GM04503 (cell line): ENCODE measurements around the gene GPR6.

ENCODE experiments used
- DNase-seq: peaks from one replicate; pipeline ENCODE4 v3.0.0-alpha.2; 2012; ENCODE audit warnings: low read depth

Gene GPR6, protein sequence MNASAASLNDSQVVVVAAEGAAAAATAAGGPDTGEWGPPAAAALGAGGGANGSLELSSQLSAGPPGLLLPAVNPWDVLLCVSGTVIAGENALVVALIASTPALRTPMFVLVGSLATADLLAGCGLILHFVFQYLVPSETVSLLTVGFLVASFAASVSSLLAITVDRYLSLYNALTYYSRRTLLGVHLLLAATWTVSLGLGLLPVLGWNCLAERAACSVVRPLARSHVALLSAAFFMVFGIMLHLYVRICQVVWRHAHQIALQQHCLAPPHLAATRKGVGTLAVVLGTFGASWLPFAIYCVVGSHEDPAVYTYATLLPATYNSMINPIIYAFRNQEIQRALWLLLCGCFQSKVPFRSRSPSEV

DNA sequence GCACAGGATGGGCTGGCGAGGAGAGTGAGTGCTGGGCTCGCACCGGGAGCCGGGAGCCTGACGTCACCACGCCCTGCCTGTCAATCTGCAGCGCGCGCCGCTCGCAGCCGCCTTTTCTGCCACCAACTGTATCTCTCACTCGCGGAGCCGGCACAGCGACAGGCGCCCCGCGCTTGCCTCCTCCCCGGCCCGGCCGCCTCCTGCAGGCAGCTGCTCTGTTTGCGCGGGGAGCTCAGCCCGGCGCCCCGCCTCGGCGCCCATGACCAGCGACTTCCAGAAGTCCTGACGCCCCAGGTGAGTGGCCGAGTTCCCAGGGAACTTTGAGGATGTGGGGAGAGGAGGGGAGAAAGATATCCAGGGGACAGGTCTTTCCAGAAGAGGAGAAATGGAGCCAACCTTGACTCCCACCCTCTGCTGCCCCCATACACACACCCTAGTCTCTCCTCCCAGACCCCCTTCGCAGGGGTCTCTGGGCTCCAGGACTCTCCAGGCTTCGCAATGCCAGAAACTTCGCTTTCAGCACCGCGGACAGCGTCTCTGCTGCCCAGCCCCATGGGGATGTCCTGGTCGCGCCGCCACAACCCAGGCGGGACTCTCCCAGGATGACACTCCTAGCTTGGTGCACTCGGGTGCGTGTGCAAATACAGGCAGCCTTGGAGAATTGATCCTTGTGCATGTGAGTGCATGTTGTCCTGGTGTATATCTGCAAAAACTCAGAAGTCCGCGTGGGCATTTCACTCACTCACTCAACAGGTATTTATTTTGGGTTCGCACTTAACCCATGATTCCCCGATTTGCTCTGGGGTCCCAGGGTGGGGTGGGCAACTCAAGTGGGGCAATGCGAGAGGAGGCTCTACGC, at the start of gene GPR6:
TSS of gene GPR6 (plus strand) at position 138 of the 859 bp plus-strand sequence. CDS start 802 bp downstream, outside the sequence.
- DNase-seq, result no peak

DNA sequence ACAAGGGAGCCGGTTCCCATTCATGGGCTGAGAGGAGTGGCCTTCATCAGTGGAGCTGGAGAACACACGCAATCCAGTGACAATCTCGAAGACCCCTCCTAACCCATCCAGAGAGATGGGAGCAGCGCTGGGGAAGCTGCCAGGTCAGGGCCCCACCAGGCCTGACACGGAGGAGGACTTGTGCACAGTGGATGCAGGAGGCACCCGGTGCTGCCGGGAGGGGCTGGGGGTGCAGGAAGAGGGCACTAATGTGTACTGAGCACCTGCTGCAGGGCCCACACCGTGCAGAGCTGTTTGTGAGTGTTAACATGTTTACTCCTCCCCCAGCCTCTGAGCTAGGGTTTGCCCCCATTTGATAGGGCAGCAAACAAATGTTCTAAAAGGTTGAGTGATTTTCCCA, 43.8 kb upstream of the GPR6 start:
- no peak for DNase-seq

DNA sequence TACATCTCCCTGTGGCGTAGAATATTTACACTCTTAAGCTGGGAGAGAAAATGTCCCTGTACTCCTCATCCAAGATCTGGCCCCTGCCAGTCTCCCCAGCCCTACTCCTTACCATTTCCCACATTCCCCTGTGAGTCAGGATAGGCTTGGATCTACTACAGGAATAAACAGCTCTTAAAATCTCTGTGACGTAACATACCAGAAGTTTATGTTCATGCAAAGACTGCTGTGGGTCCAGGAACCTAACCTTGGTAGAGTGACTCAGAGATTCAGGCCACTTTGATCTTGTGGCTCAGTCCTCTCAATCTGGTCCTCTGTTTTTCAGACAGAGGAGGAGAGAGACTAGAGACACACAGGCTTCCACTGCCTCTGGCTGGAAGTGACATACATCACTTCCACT, 38.5 kb upstream of the GPR6 start:
- DNase-seq, result no peak

DNA sequence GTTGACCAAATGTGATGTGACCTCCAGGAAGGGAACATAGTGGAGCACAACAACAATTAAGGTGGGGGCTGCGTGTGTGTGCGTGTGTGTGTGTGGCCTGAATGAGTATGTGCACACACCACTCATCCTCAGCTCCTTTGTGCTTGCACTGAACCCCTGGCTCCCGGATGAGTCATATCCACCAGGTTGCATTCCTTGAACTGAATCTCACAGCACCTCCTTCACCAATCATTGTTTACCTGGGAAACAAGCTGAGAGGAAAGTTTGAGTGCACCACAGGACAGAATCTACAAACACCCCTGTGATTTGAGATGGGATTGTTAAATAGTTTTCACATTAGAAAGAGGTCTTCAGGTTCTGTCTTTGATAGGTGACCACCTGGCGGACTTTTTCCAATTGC, 33.7 kb upstream of the GPR6 start:
- DNase-seq, result no peak

DNA sequence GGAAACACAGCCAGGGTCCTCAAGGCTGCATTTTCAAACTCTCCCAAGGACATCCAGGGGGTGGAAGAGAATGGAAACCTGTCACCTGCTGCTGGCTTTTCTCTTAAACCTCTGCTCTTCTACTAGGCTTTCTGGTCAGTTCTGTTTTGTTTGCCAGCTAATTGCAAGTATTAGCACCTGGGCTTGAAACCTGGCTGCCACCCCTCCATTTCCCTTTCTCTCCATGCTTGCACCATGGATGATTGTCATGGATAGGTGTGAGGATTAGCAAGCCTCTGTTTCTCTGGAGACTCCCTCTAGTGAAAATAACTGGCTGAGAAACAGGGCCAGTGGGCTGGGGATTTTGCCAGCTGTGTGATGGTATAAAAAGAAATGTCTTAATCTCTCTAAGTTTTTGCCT, 33.0 kb upstream of the GPR6 start:
- no peak for DNase-seq

DNA sequence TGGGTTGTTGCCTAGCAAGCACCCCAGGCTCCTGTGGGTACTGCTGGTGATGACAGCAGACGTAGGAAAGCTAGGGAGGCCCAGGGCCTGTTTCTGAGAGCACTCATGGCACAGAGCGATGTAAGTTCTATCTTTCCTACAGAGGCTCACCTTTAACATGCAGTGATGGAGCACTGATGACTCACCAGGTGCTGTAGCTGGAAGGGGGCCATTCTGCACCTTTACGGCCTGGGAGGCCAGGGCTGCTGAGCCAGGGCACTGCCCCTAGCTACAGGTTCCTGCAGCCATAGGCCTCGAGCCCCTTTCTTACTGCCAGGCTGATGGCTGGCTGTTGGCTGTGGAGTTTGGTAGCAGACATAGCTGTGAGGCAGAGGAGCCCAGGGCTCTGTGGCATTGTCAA, 31.1 kb upstream of the GPR6 start:
- DNase-seq, result no peak

DNA sequence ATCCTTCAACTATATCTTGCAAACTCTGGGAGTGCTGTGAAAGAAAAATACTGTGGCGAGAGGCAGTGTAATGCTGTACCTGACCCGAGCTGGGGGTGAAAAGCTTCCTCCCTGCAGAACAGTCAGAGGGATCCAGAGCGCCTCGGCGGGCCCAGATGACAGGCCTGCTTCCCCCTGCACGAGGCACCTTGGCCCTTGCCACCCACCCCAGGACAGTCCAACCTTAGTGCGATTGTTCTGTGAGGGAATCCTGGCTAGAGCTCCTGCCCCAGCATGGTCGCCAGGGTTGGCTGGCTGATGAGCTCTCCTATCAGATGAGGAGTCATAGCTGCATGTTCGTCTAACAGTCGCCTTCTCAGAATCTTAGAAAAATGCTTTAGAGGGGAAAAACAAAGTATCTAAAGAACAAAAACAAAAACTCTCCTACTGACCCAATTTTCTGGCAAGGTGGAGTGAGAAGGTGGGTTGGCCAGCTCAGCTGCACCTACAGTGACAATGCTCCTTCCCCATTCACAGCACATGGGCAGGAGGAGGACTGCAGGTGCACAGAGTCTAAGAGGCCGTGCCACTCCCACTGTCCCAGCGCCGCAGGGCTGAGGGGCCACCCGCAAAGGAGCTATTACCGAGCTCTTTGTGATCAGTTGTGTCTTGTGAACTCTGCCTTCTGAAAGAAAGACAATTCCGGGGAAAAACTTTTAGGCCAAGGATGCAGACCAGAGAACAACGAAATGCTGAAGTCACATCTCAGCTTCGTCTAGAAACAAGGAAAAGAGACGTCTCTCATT, 28.6 kb upstream of the GPR6 start:
- no peak for DNase-seq

DNA sequence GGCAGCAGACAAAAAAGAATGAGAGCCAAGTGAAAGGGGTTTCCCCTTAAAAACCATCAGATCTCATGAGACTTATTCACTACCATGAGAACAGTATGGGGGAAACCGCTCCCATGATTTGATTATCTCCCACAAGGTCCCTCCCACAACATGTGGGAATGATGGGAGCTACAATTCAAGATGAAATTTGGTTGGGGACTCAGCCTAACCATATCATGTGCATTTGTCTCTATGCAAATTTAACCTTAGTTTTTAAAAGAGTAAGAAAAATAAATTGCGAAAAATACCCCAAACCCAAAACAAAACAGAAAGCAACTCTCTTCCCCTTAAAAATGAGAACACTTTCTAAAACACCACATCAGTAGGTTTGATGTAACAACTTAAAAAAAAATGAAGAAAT, 22.6 kb upstream of the GPR6 start:
- DNase-seq, result no peak

DNA sequence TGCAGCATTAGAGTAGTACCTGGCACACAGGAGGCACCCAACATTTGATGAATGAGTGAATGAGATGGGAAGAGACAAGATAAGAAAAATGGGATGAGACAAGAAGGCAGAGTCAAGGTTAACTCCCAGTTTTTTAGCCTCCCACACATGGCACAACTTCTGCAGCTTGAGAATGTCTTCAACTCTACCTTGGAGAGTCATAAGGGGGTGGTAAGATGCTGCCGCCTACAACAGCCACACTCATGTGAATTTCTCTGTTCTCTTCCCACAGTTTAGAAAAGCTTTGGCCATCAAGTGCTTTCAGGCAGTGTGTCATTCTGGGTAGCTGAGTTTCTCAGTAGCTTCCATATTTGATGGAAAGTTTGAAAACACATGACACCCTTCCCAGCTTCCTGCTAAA, 19.5 kb upstream of the GPR6 start:
- DNase-seq, result no peak

DNA sequence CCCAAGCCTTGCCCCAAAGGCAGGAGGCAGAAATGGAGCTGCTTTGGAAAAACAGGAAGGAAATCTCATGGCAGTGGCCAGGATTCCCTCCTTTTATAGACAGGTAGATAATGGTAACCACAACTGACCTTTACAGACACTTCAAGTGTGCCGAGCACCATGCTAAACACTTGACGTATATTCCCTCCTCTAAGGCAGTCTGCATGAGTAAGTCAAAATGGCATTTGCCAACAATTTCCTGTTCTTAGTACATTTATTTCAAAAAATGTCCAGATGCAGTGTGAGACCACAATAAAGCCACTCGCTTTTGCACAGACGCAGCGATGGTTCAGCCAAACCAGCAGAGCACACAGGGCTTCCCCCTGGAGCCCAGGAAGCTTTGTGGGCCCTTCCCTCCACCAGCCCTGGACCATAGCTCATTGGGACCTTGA, 16.5 kb upstream of the GPR6 start:
- DNase-seq, result no peak

DNA sequence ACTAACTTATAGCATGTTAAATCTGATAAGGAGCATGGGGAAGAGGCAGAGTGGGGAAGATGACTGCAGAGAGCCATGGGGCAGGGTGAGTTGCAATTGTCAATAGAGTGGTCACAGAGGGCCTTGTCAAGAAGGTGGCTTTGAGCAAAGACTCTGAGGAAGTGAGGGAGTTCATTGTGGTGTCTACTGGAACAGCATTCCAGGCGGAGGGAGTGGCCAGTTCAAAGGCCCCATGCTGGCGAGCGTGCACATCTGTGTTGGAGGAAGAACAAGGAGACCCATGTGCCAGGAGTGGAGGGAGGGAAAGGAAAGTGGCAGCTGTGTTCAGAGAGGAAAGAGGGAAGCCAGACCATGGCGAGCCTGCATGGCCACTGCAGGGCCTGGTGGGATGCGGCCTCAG, 15.8 kb upstream of the GPR6 start:
- DNase-seq, result no peak

DNA sequence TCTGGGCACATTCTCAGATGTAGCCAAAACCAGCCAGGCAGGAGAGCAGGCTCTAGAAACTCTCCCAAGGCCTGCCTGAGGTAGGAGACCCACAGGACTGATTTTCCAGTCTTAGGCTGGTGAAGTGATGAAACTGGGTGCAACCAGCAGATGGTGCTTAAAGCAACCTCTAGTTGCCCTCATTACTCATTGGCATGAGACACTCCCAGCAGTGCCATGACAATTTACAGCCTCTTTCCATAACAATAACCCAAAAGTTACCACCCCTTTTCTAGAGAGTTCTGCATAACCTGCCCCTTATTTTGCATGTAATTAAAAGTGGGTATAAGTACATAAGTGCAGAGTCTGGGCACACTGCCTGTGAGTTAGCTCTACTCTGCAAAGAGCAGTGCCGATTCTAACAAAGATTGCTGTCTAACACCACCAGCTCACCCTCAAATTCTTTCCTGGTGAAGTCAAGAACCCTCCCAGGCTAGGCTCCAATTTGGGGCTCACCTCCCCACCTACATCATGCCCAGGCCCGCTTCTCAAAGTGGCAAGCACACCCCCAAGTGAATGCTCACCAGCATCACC, 14.4 kb upstream of the GPR6 start:
- no peak for DNase-seq

DNA sequence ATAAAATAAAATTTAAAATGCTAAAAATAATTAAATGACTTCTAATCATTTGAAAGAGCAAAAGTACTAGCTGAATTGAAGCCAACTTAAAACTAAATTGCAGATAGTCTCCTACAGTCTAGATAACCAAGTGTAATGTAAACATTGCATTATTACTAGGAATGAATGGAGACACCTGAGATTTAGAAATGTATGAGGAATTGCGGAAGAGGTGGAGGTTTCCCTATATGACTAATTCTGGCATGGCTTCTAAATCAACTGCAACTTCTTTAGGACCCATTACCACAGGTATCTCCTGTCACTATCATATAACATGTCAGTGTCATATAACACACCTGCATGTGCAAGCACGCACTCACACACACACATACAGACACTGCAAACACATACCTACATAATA, 13.2 kb upstream of the GPR6 start:
- DNase-seq, result no peak

DNA sequence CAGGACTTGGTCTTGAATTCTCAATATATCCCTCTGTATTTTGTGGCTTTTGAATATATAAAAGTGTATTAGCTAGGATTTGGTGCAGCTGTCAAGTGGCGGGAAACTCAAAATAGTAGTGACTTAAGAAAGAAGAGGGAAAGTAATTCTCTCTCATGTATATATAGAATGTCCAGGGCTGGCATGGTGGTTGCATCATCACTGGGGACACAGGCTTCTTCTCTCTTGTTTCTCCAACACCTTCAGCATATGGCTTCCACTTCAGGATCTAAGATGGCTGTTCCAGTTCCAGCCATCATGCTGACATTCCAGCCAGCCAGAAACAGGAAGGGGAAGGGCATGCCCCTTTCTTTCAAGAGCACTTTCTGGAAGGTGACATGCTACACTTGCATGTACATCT, 11.8 kb upstream of the GPR6 start:
- DNase-seq, result no peak

DNA sequence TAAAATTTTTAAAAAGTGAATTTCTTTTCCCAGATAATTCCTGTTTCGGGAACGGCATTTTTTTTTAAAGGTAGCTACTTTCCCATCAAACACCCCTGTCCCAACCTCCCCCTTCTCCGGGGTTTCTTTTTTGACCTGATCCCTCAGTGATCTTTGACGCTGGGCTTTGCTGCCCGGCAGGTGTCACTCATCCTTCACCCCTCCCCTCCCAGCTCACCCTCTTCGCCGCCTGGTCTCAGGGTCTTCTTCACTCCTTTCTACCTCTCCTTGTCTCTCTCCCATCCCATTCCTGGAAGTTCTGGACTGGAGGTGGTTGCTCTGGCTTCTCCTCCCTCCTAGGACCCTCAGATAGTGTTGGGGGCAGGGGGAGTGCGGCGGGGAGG, 329 bp upstream of the GPR6 start:
- DNase-seq, result no peak

DNA sequence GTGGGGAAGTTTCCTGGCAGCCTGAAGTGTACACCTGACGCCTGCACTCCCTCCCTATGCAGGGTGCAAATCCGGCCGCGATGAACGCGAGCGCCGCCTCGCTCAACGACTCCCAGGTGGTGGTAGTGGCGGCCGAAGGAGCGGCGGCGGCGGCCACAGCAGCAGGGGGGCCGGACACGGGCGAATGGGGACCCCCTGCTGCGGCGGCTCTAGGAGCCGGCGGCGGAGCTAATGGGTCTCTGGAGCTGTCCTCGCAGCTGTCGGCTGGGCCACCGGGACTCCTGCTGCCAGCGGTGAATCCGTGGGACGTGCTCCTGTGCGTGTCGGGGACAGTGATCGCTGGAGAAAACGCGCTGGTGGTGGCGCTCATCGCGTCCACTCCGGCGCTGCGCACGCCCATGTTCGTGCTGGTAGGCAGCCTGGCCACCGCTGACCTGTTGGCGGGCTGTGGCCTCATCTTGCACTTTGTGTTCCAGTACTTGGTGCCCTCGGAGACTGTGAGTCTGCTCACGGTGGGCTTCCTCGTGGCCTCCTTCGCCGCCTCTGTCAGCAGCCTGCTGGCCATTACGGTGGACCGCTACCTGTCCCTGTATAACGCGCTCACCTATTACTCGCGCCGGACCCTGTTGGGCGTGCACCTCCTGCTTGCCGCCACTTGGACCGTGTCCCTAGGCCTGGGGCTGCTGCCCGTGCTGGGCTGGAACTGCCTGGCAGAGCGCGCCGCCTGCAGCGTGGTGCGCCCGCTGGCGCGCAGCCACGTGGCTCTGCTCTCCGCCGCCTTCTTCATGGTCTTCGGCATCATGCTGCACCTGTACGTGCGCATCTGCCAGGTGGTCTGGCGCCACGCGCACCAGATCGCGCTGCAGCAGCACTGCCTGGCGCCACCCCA, 1.2 kb downstream of the GPR6 start:
- DNase-seq, result no peak

DNA sequence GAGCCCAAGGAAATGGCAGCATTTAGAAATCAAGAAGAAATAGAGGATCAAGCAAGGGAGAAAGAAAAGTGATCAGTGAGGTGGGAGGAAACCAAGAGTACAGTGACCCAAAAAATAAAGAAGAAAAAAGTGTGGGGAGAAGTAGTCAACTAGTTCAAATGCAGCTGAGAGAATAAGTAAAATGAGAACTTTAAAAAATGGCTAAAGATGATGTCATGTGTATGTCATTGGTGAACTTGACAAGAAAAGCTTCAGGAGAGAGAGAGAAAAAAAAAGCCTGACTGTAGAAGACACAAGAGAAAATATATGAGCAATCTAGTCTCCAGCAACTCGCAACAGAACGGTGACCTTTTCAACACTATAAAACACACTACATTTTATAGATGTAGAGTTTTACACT, 6.3 kb downstream of the GPR6 start:
- DNase-seq, result no peak

DNA sequence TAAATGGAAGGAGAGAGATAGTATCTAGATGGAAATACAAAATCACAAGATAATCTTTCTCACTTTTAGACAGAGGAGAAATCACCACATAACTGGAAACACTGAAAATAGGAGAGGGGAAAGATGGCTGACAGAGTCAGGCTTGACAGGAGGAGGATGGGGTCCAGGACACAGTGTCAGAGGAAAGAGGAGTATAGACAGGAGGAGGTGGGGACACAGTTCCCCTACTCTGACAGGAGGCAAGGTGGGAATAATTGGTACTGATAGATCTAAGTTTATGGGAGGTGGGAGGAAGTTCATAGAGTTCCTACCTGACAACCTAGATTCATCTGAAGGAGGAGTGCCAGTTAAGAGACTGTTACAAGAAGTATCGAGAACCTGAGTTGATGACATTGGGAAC, 9.1 kb downstream of the GPR6 start:
- no peak for DNase-seq

DNA sequence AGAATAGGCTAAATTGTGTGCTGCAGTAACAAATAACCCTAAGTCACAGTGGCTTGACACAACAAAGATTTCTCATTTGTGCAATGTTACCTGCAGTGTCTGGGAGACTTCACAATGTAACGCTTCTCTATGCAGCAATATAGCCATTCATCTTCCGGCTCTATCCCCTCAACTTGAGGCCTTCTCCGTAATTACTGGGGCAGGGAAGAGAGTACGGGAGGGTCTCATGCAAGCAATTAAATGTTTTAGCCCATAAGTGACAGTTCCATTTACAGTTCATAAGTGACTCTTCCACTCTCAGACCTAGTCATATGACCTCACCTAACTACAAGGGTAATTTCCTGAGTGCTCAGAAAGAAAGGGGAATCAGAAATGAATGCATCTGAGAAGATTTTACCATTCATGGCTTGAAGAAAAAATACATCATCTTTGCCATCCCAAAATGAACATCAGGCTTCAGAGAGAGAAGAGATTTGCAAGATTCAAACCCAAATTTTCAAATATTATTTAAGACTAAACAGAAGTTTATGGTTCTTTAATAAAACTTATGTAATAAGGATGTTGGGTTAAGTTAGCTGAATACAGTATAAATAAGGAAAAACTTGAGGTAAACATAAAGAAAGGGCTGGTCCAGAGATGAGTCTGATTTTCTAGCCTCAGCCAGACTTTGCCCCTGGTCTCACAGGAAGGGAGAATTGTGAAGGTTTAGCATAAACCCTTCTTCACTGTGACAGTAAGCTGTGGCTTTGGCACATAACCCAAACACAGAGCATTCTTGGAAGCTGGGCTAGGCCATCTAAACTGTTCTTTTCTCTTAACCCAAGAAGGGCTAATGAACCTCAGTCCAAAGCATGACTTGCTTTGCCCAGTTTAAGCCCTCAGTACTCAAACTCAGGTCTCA, 13.3 kb downstream of the GPR6 start:
- DNase-seq, result no peak

DNA sequence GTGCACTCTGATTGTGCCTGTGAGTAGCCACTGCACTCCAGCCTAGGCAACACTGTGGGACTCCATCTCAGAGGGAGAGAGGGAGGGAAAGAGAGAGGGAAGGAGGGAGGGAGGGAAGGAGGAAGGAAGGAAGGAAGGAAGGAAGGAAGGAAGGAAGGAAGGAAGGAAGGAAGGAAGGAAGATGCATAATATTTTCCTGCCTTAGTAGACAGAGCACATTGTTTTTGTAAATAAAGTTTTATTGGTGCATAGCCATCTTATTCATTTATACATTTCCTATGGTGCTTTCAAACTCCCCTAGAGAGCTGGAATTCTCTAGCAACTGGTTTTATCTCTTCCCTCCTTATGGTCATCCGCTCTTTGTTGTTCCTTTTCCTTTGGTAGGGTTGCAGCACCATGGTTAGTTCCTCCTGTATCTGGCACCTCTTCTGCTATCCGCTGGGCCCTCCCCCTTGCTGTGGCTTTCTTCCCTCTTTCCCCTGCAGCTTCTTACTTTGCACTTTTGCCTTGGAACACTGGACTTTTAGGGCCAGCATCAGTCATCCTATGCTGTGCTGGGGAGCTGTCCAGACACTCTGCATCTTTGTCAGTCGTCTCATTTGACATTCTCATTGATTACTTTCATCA, 20.2 kb downstream of the GPR6 start:
- DNase-seq, result no peak
